Stomach (tissue), 9 donors: ENCODE results near the gene DBN1. TPM values are rescaled to one million over a fixed set of nuclear protein-coding genes. Genes with fewer than 3 reads are reported as not detected.
A peak's percentile ranks its signal among the peaks of the same experiment; 100 is the strongest.

Experiments used
- DNase-seq, 2 donors: peaks; one replicate each; pipeline versions ENCODE4 v3.0.0 to v3.0.0-alpha.2; 2013 to 2019
- H3K27ac ChIP-seq, 5 donors: fragments of 200-600 bp in 4 of 5; sonication (generic) in 4 of 5; one replicate each; pipeline ENCODE4 v1.5.1; 2013 to 2019; ENCODE audit warnings: mild to moderate bottlenecking in 1 of 5, moderate library complexity in 1 of 5
- H3K27me3 ChIP-seq, 3 donors: fragments of 200-600 bp; sonication (generic); one replicate each; pipeline ENCODE4 v1.5.1; 2017 to 2019; ENCODE audit warnings: mixed run types in 1 of 3
- H3K36me3 ChIP-seq, 4 donors: fragments of 200-600 bp; sonication (generic); 1 replicate in 3 of 4; 2 replicates in 1 of 4; pipeline ENCODE4 v1.5.1; 2016 to 2019
- H3K4me1 ChIP-seq, 4 donors: fragments of 200-600 bp; sonication (generic); one replicate each; pipeline ENCODE4 v1.5.1; 2016 to 2019
- H3K4me3 ChIP-seq, 4 donors: fragments of 200-600 bp; sonication (generic) in 3 of 4; one replicate each; pipeline ENCODE4 v1.5.1; 2016 to 2019; ENCODE audit warnings: mild to moderate bottlenecking in 1 of 4
- H3K9me3 ChIP-seq, 4 donors: fragments of 200-600 bp; sonication (generic); one replicate each; pipeline ENCODE4 v1.5.1; 2016 to 2019
- CTCF ChIP-seq, 7 experiments: fragments of 450-650 bp in 4 of 7; fragments of 200-600 bp in 3 of 7; sonication (generic) in 3 of 7; IDR thresholded peaks; one replicate each; pipeline ENCODE4 v1.5.1; 2016 to 2019; ENCODE audit warnings: antibody characterized with exemption in 7 of 7, control low read depth in 2 of 7, mild to moderate bottlenecking in 1 of 7
- EP300 ChIP-seq: sonication (generic); formaldehyde crosslinking; IDR thresholded peaks from one replicate; pipeline ENCODE4 v1.6.1; 2017; ENCODE audit warnings: antibody characterized with exemption
- POLR2A ChIP-seq, 4 donors: fragments of 450-650 bp; IDR thresholded peaks; one replicate each; pipeline ENCODE4 v1.6.1; 2016; ENCODE audit warnings: antibody characterized with exemption in 4 of 4, control low read depth in 2 of 4, mild to moderate bottlenecking in 1 of 4, moderate library complexity in 1 of 4
- POLR2AphosphoS5 ChIP-seq, 3 donors: sonication (generic); formaldehyde crosslinking; IDR thresholded peaks; one replicate each; pipeline ENCODE4 v1.6.1; 2016; ENCODE audit warnings: antibody characterized with exemption in 3 of 3
- WGBS, 5 donors: extraction: QIAGEN DNeasy Blood & Tissue Kit in 3 of 5; methylation state at CpG; one replicate each; pipeline versions ENCODE4 v1.1.5 to v1.1.7; 2013 to 2018; 5-methylcytosine and 5-hydroxymethylcytosine counted together
- intact Hi-C: fragments of 100-400 bp; cut with DNase I; formaldehyde crosslinking; loops from one replicate; pipeline ENCODE4 v1.15.1; 2023; ENCODE audit warnings: low total_unique reads
- polyA plus RNA-seq, 3 donors: library from polyadenylated mRNA; stranded (reverse); fragments of 200-250 nt; gene quantifications; one replicate each; pipeline ENCODE4 v1.2.3, GENCODE V29; 2013
- total RNA-seq, 5 donors: library from RNA; depleted of rRNA; stranded (reverse); fragments of >200 nt; gene quantifications; one replicate each; pipeline versions ENCODE4 v1.1.0 to v1.2.3, GENCODE V29; 2014 to 2016
- donor health status: healthy with polysubstance abuse.
- donor health status: Bipolar disorder and iron deficiency.
- donor health status: healthy.

DBN1 gene
- total and polyA plus RNA-seq, 8 donors = 14.7 to 78.1 (median 36.5) TPM

DNA sequence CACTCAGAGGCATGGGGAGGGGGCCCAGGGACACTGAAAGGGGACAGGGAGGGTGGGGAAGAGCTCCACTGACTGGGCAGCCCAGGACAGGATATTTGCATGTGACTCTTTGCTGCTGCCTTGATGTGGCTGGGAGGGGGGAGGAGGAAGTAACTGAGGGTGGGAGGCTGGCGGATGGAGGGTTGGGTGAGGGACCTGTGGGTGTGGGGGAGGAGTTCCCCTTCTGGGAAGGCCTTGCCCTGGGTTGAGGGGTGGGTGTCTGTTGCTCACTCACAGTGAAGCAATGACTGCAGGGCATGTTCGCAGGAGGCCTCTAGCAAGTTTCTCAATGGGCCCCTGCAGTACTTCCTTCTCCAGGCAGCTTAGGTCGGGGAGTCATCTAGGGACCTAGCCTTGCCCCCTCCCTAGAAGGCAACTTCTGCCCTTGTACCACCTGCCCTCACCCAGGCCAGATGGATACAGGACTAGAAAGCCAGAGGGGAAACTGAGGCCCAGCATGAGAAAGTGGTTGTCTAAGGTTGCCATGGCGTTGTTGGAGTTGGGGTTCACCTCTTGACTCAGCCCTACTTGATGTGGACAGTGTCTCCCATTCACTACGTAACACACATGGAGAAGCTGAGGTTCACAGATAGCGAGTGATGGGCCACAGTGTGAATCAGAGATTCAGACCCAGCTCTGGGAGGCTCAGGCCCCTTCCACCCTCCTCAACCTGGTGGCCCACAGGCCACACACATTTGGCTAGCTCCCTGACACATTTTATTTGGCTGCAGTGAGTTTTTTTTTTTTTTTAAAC lies 44.0 kb downstream of the DBN1 start:
- Histone ChIP-seq H3K27ac (peak overlapping the region in 4 of 5 donors; percentile 2 to 98 (median 50)), H3K4me1 (peaks cover 23 to 80% (median 64%) of the 10 kb centered on the region in 4 donors), H3K27me3 (no peaks in the 10 kb centered on the region), H3K4me3 (peak overlapping the region in 1 of 4 donors; percentile 77), H3K9me3 (no peaks in the 10 kb centered on the region), H3K36me3 (peaks cover 31 to 47% (median 43%) of the 10 kb centered on the region in 4 donors)
- intact Hi-C loops = no loop called here
- peak; percentile 60 to 76 for DNase-seq
- TF ChIP-seq CTCF (IDR thresholded peaks at IDR 0.05) (no peak), POLR2A (IDR thresholded peaks at IDR 0.05) (no peak), POLR2AphosphoS5 (IDR thresholded peaks at IDR 0.05) (no peak), EP300 (no peak)
- WGBS, 5 donors = 78 to 85% (median 80%) methylated on average over 6 of the region's 6 CpGs

GRCh38 chr5:177428574-177429217 lies 44.7 kb downstream of the DBN1 start:
- TF ChIP-seq EP300 = no peak
- no peak for TF ChIP-seq CTCF (IDR thresholded peaks at IDR 0.05)
- TF ChIP-seq POLR2A (IDR thresholded peaks at IDR 0.05) = no peak
- TF ChIP-seq POLR2AphosphoS5 (IDR thresholded peaks at IDR 0.05) = no peak
- 72 to 84% (median 82%) methylated on average over 10 of the region's 10 CpGs for WGBS, 5 donors
- peak overlapping the region in 2 of 4 donors; percentile 77 to 85 for H3K4me3 ChIP-seq
- peaks cover 23 to 79% (median 64%) of the 10 kb centered on the region in 4 donors for H3K4me1 ChIP-seq
- intact Hi-C loops = no loop called here
- no peak for DNase-seq
- no peaks in the 10 kb centered on the region for H3K9me3 ChIP-seq
- H3K27ac ChIP-seq = peak overlapping the region in 4 of 5 donors; percentile 2 to 98 (median 94)
- H3K27me3 ChIP-seq = no peaks in the 10 kb centered on the region
- peaks cover 23 to 39% (median 36%) of the 10 kb centered on the region in 4 donors for H3K36me3 ChIP-seq

GRCh38 chr5:177427919-177428573 lies 45.4 kb downstream of the DBN1 start:
- Histone ChIP-seq H3K27me3 (no peaks in the 10 kb centered on the region), H3K9me3 (no peaks in the 10 kb centered on the region), H3K4me3 (peak overlapping the region in 3 of 4 donors; percentile 61 to 85 (median 77)), H3K36me3 (peaks cover 17 to 33% (median 29%) of the 10 kb centered on the region in 4 donors), H3K27ac (peak overlapping the region in 3 of 5 donors; percentile 93 to 98 (median 94)), H3K4me1 (peaks cover 23 to 72% (median 64%) of the 10 kb centered on the region in 4 donors)
- no peak for DNase-seq
- TF ChIP-seq POLR2AphosphoS5 (IDR thresholded peaks at IDR 0.05) (no peak), EP300 (no peak), CTCF (IDR thresholded peaks at IDR 0.05) (no peak), POLR2A (IDR thresholded peaks at IDR 0.05) (no peak)
- intact Hi-C loops = no loop called here
- 60 to 80% (median 67%) methylated on average over 9 to 11 of the region's 11 CpGs for WGBS, 5 donors

GRCh38 chr5:177427211-177427822 lies 46.1 kb downstream of the DBN1 start:
- 6 to 10% (median 8%) methylated on average over 10 to 11 of the region's 11 CpGs for WGBS, 5 donors
- peak overlapping the region; percentile 61 to 85 (median 80) for H3K4me3 ChIP-seq
- peak overlapping the region; percentile 85 to 98 (median 93) for H3K27ac ChIP-seq
- peaks cover 23 to 65% (median 58%) of the 10 kb centered on the region in 4 donors for H3K4me1 ChIP-seq
- intact Hi-C loops = no loop called here
- peaks cover 9 to 26% (median 22%) of the 10 kb centered on the region in 4 donors for H3K36me3 ChIP-seq
- DNase-seq = peak in 1 of 2 donors; percentile 59
- no peaks in the 10 kb centered on the region for H3K9me3 ChIP-seq
- H3K27me3 ChIP-seq = no peaks in the 10 kb centered on the region
- no peak for TF ChIP-seq EP300
- no peak for TF ChIP-seq POLR2AphosphoS5 (IDR thresholded peaks at IDR 0.05)
- no peak for TF ChIP-seq POLR2A (IDR thresholded peaks at IDR 0.05)
- no peak for TF ChIP-seq CTCF (IDR thresholded peaks at IDR 0.05)
